Measurements from ENCODE around the gene WNT10A.

The WNT10A gene

DNA sequence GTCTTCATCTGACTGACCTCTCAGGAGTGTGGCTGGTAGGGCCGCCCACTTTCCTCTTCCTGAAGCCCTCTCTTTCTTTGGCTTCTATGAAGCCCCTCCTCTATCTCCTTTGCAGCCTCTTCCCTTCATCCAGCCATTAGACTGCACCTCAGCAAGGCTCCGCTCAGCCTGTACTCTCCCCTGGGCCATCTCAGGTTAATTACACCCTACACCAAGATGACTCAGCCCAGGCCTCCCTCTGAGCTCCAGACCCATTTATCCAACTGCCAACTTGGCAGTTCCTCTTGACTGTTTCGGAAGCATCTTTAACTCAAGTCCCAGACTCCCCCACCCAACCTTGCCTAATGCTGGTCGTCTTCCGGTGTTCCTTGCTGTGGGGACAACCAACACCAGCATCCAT, 26.9 kb upstream of the WNT10A start:
- ATAC-seq (ENCODE audit: low read depth) (peak; percentile 53), DNase-seq (ENCODE audit: low spot score) (no peak)
- Histone ChIP-seq H3K9me3 (ENCODE audit: severe bottlenecking) (no peaks in the 10 kb centered on the region), H3K36me3 (ENCODE audit: low read depth) (no peaks in the 10 kb centered on the region), H3K4me3 (ENCODE audit: severe bottlenecking) (no peak overlapping the region), H3K27ac (ENCODE audit: poor library complexity, severe bottlenecking) (no peak overlapping the region), H3K27me3 (ENCODE audit: insufficient read depth, poor library complexity, severe bottlenecking) (peaks cover 15% of the 10 kb centered on the region), H3K4me1 (ENCODE audit: insufficient read depth, poor library complexity, severe bottlenecking) (peaks cover 3% of the 10 kb centered on the region)
- TF ChIP-seq, protein P1, sequence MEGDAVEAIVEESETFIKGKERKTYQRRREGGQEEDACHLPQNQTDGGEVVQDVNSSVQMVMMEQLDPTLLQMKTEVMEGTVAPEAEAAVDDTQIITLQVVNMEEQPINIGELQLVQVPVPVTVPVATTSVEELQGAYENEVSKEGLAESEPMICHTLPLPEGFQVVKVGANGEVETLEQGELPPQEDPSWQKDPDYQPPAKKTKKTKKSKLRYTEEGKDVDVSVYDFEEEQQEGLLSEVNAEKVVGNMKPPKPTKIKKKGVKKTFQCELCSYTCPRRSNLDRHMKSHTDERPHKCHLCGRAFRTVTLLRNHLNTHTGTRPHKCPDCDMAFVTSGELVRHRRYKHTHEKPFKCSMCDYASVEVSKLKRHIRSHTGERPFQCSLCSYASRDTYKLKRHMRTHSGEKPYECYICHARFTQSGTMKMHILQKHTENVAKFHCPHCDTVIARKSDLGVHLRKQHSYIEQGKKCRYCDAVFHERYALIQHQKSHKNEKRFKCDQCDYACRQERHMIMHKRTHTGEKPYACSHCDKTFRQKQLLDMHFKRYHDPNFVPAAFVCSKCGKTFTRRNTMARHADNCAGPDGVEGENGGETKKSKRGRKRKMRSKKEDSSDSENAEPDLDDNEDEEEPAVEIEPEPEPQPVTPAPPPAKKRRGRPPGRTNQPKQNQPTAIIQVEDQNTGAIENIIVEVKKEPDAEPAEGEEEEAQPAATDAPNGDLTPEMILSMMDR (IDR thresholded peaks at IDR 0.05; ENCODE audit: poor library complexity, severe bottlenecking) = no peak

GRCh38 chr2:218854860-218855259, 25.8 kb upstream of the WNT10A start:
- peaks cover 22% of the 10 kb centered on the region for H3K27me3 ChIP-seq (ENCODE audit: insufficient read depth, poor library complexity, severe bottlenecking)

DNA sequence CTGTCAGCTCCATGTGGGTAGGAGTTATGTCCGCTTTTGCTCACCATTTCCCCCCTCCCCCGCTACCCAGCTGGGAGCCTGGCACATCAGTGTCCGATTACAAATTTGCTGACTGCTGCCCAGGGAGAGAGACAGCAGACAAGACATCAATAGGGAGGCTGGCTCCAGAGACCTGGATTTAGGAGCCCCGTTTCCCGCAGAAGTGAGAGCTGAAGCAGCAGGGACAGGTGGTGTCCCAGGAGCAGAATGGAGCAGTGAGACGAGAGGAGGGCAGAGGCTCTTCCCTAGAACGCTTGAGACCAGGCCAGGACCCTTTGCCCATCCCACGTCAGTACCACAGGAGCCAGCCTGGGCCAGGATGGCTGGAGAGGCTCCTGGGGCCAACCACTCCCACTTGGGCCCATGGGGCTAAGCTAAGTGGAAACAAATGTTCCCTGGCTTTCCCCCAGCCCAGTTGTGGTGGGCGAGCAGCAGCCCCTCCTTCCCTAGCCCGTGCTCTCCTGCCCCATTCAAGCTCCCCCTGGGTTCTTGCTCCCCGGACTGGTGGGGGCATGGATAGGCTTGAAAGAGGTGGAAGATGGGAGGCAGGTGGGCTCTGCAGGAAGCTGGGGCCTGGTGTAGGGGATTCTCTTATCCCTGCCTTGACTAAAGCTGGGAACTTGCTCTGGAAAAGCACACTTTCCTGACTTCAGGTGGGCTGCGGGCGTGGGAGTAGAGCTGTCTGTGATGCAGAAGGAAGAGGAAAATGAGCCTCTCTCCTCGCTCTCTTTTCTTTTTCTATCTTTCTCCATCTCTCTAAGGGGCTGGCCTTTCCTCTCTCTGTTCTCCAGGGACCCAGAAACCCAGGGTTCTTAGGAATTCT, 25.1 kb upstream of the WNT10A start:
- Histone ChIP-seq H3K9me3 (ENCODE audit: severe bottlenecking) (no peaks in the 10 kb centered on the region), H3K27me3 (ENCODE audit: insufficient read depth, poor library complexity, severe bottlenecking) (peaks cover 29% of the 10 kb centered on the region), H3K4me3 (ENCODE audit: severe bottlenecking) (no peak overlapping the region), H3K36me3 (ENCODE audit: low read depth) (no peaks in the 10 kb centered on the region), H3K4me1 (ENCODE audit: insufficient read depth, poor library complexity, severe bottlenecking) (peaks cover 4% of the 10 kb centered on the region), H3K27ac (ENCODE audit: poor library complexity, severe bottlenecking) (no peak overlapping the region)
- DNase-seq (ENCODE audit: low spot score) = no peak
- TF ChIP-seq, protein P1 (IDR thresholded peaks at IDR 0.05; ENCODE audit: poor library complexity, severe bottlenecking) = no peak
- no peak for ATAC-seq (ENCODE audit: low read depth)

More at GRCh38 chr2:218854860-218855259, 25.8 kb upstream of the WNT10A start:
- H3K4me3 ChIP-seq (ENCODE audit: severe bottlenecking) = no peak overlapping the region
- DNase-seq (ENCODE audit: low spot score) (no peak), ATAC-seq (ENCODE audit: low read depth) (no peak)
- no peaks in the 10 kb centered on the region for H3K9me3 ChIP-seq (ENCODE audit: severe bottlenecking)
- no peaks in the 10 kb centered on the region for H3K36me3 ChIP-seq (ENCODE audit: low read depth)
- TF ChIP-seq, protein P1 (IDR thresholded peaks at IDR 0.05; ENCODE audit: poor library complexity, severe bottlenecking) = no peak
- no peak overlapping the region for H3K27ac ChIP-seq (ENCODE audit: poor library complexity, severe bottlenecking)
- H3K4me1 ChIP-seq (ENCODE audit: insufficient read depth, poor library complexity, severe bottlenecking) = no peaks in the 10 kb centered on the region

DNA sequence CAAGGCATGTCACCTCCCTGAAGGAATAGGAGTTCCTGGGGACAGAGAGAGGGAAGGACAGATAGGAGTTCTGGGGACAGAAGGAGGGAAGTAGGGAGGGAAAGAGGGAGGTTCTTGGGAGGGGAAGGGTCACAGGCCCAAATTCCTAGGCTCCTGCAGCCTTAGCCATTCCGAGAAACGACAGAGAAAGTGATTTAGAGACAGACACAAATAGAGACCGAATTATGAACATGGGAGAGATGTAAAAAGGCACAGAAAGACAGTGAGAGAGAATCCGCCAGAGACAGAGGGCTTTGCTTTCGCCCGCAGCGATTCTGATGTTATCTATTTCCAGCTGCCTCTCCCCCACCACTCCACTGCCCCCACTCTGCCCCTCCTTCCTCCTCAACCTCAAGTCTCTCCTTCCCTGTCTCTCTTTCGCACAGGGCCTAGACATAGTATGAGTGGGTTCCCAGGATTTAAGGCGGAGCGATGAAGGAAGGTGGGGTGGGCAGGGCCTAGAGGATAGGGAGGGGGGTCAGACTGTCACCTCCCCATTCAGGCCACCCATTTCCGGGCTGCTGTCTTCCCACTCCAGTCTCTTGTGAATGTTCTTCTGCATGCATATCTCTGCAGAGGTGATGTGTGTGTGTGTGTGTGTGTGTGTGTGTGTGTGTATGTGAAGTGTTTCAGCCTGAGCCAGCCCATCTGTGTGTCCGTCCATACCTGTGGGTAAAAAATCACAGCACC, 24.3 kb upstream of the WNT10A start:
- DNase-seq (ENCODE audit: low spot score) = no peak
- peaks cover 4% of the 10 kb centered on the region for H3K4me1 ChIP-seq (ENCODE audit: insufficient read depth, poor library complexity, severe bottlenecking)
- ATAC-seq (ENCODE audit: low read depth) = no peak
- peaks cover 36% of the 10 kb centered on the region for H3K27me3 ChIP-seq (ENCODE audit: insufficient read depth, poor library complexity, severe bottlenecking)
- no peak overlapping the region for H3K27ac ChIP-seq (ENCODE audit: poor library complexity, severe bottlenecking)
- H3K36me3 ChIP-seq (ENCODE audit: low read depth) = no peaks in the 10 kb centered on the region
- TF ChIP-seq, protein P1 (IDR thresholded peaks at IDR 0.05; ENCODE audit: poor library complexity, severe bottlenecking) = no peak
- no peak overlapping the region for H3K4me3 ChIP-seq (ENCODE audit: severe bottlenecking)
- no peaks in the 10 kb centered on the region for H3K9me3 ChIP-seq (ENCODE audit: severe bottlenecking)

Measured in RWPE2 (cell line).